SK-N-SH treated with all-trans-retinoic acid at 6 μM for 48 hours (cell line): ENCODE measurements around the gene C11orf68.

ENCODE experiments used
- OSR1 ChIP-seq: fragments of 250-450 bp; sonication (Bioruptor Pico); IDR thresholded peaks from 2 replicates; pipeline ENCODE4 v1.8.0; 2022; ENCODE audit warnings: moderate library complexity, mild to moderate bottlenecking, inconsistent platforms
- TCF4 ChIP-seq: fragments of 250-450 bp; sonication (Bioruptor Pico); IDR thresholded peaks from 2 replicates; pipeline ENCODE4 v1.8.0; 2021; ENCODE audit warnings: mild to moderate bottlenecking, moderate library complexity, borderline replicate concordance
- ZFP3 ChIP-seq: fragments of 250-450 bp; sonication (Bioruptor Pico); IDR thresholded peaks from 2 replicates; pipeline ENCODE4 v1.5.0; 2020; ENCODE audit warnings: mild to moderate bottlenecking, moderate library complexity
- ZFP30 ChIP-seq: fragments of 450-650 bp; formaldehyde crosslinking; IDR thresholded peaks from 2 replicates; pipeline ENCODE4 v1.5.0; 2022; ENCODE audit warnings: mild to moderate bottlenecking, moderate library complexity
- ZNF565 ChIP-seq: fragments of 450-650 bp; formaldehyde crosslinking; conservative IDR thresholded peaks from 2 replicates; pipeline ENCODE4 v1.5.0; 2020; ENCODE audit warnings: low read depth, mild to moderate bottlenecking, moderate library complexity
- ZNF8 ChIP-seq: fragments of 450-650 bp; formaldehyde crosslinking; IDR thresholded peaks from 2 replicates; pipeline ENCODE4 v1.5.0; 2020; ENCODE audit warnings: mild to moderate bottlenecking, moderate library complexity
- TF ChIP-seq, protein P1 (sequence below): fragments of 250-450 bp; sonication (Bioruptor Pico); IDR thresholded peaks from 2 replicates; pipeline ENCODE4 v1.5.0; 2020; ENCODE audit warnings: mild to moderate bottlenecking, moderate library complexity

DNA sequence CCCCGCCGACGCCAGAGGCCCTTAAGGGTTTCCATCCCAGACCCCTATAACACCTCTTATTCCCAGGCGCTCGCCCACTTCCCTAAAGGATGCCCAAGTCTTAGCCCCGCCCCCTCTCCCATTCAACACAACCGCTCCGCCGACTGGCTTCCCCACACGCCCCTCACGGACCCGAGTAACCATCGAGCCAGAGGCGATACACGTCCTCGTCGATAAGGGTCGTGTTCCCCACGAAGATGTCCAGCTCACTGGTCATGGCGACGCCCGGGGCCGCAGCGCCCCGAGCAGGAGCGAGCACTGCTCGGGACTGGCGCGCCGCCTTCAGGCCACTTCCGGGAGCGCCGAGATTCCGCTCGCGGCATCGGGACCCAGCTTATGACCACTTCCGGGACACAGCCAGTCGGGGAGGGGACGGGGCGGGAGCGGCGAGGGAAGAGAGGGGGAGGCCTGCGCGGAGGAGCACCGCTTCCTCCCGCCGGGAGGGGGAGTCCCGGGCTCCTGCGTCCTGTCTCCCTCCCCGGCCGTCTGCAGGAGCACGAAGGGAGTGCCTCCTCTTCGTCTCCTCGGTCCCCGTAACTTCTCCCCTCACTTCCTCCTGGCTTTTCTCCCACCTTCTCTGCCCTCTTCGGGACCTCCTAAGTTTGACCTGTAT is 30.6 kb downstream of the C11orf68 start, which contains the start of gene FIBP:
- TF ChIP-seq OSR1 (CRISPR knock-in tag) (no peak), ZFP3 (CRISPR knock-in tag) (0 out of 2 replicates have a peak, but pooled peaks have one; percentile 15), ZNF565 (CRISPR knock-in tag) (no peak), ZNF8 (CRISPR knock-in tag) (no peak), TCF4 (no peak), ZFP30 (CRISPR knock-in tag) (no peak)
- TF ChIP-seq, protein P1, sequence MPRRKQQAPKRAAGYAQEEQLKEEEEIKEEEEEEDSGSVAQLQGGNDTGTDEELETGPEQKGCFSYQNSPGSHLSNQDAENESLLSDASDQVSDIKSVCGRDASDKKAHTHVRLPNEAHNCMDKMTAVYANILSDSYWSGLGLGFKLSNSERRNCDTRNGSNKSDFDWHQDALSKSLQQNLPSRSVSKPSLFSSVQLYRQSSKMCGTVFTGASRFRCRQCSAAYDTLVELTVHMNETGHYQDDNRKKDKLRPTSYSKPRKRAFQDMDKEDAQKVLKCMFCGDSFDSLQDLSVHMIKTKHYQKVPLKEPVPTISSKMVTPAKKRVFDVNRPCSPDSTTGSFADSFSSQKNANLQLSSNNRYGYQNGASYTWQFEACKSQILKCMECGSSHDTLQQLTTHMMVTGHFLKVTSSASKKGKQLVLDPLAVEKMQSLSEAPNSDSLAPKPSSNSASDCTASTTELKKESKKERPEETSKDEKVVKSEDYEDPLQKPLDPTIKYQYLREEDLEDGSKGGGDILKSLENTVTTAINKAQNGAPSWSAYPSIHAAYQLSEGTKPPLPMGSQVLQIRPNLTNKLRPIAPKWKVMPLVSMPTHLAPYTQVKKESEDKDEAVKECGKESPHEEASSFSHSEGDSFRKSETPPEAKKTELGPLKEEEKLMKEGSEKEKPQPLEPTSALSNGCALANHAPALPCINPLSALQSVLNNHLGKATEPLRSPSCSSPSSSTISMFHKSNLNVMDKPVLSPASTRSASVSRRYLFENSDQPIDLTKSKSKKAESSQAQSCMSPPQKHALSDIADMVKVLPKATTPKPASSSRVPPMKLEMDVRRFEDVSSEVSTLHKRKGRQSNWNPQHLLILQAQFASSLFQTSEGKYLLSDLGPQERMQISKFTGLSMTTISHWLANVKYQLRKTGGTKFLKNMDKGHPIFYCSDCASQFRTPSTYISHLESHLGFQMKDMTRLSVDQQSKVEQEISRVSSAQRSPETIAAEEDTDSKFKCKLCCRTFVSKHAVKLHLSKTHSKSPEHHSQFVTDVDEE (CRISPR knock-in tag) = no peak
